Measurements from ENCODE around the gene FGFRL1.

Gene FGFRL1

GRCh38 chr4:993111-994029 lies 18.1 kb upstream of the FGFRL1 start, which contains the start of gene SLC26A1:
SLC26A1 (minus strand) TSS chr4:993404; CDS start chr4:991703, 1,701 bp downstream.
- TF ChIP-seq, protein P1, sequence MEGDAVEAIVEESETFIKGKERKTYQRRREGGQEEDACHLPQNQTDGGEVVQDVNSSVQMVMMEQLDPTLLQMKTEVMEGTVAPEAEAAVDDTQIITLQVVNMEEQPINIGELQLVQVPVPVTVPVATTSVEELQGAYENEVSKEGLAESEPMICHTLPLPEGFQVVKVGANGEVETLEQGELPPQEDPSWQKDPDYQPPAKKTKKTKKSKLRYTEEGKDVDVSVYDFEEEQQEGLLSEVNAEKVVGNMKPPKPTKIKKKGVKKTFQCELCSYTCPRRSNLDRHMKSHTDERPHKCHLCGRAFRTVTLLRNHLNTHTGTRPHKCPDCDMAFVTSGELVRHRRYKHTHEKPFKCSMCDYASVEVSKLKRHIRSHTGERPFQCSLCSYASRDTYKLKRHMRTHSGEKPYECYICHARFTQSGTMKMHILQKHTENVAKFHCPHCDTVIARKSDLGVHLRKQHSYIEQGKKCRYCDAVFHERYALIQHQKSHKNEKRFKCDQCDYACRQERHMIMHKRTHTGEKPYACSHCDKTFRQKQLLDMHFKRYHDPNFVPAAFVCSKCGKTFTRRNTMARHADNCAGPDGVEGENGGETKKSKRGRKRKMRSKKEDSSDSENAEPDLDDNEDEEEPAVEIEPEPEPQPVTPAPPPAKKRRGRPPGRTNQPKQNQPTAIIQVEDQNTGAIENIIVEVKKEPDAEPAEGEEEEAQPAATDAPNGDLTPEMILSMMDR (IDR thresholded peaks at IDR 0.05; ENCODE audit: insufficient read depth, low read length, missing control alignments), result no peak
- ChIA-PET CTCF (interaction anchor here (1.0 to 1.2 kb wide), 2 partner anchors 17 to 117 kb away, joined by 3 read pairs; no protein-coding TSS in a partner anchor), POLR2A (no interaction called here)
- no peak within 1 kb of the TSS for H3K4me3 ChIP-seq (ENCODE audit: low read depth, low read length)
- DNase-seq (ENCODE audit: low read depth, low spot score), result no peak

- POLR2A ChIA-PET, result no interaction called here
Measured at GRCh38 chr4:995311-996026, 16.0 kb upstream of the FGFRL1 start.

DNA sequence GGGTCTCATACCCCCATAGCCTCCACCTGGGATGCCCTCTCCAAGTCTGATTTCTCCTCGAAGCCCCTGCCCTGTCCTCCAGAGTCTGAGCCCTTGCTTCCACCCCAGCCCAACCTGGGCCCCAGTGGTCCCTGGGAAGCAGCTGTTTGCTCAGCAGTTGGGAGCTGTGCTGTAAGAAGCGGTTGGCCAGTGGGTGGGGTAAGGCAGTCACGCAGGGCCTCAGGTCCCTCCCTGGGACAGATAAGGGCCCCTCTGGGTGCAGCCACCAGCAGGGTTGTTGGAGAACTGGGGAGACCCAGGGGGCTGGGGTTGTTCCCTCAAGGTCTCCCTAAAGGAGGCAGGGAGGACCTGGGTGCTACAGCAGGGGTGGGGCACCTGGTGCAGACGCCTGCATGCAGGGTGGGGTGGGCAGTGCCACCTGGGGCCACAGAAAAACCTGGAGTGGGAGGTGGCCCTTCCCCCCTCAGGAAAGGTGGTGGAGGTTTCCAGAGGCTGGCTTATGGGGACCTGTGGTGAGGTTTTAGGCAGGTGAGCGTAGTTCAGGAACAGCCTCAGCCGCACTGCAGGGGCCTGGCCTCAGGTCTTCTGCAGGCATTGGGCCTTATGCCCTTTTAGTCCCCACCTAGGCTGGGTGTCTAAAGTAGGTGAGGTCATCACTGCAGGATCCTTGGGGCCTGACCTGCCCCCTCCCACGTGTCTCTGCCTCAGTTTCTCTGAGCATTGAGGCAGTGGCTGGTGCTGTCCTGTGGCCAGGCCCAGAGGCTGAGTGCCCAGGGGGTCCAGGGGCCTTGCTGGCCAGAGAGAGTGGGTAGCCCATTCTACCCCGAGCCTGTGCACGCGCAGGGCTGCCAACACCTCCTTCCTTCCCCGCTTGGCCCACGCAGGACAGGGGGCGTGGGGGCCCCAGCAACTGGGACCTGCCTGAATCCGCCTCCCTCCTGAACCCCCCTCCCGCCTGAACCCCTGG lies 15.1 kb upstream of the FGFRL1 start:
- TF ChIP-seq, protein P1 (IDR thresholded peaks at IDR 0.05; ENCODE audit: insufficient read depth, low read length, missing control alignments), result no peak
- POLR2A ChIA-PET, result no interaction called here
- H3K4me3 ChIP-seq (ENCODE audit: low read depth, low read length), result no peak overlapping the region
- CTCF ChIA-PET, result no interaction called here
- DNase-seq (ENCODE audit: low read depth, low spot score), result no peak

More at GRCh38 chr4:995311-996026, 16.0 kb upstream of the FGFRL1 start:
- no peak for DNase-seq (ENCODE audit: low read depth, low spot score)
- TF ChIP-seq, protein P1 (IDR thresholded peaks at IDR 0.05; ENCODE audit: insufficient read depth, low read length, missing control alignments), result no peak
- H3K4me3 ChIP-seq (ENCODE audit: low read depth, low read length), result no peak overlapping the region
- CTCF ChIA-PET, result no interaction called here

GRCh38 chr4:996997-997374 lies 14.4 kb upstream of the FGFRL1 start:
- H3K4me3 ChIP-seq (ENCODE audit: low read depth, low read length), result no peak overlapping the region
- POLR2A ChIA-PET, result no interaction called here
- TF ChIP-seq, protein P1 (IDR thresholded peaks at IDR 0.05; ENCODE audit: insufficient read depth, low read length, missing control alignments), result no peak
- no peak for DNase-seq (ENCODE audit: low read depth, low spot score)
- CTCF ChIA-PET, result no interaction called here

DNA sequence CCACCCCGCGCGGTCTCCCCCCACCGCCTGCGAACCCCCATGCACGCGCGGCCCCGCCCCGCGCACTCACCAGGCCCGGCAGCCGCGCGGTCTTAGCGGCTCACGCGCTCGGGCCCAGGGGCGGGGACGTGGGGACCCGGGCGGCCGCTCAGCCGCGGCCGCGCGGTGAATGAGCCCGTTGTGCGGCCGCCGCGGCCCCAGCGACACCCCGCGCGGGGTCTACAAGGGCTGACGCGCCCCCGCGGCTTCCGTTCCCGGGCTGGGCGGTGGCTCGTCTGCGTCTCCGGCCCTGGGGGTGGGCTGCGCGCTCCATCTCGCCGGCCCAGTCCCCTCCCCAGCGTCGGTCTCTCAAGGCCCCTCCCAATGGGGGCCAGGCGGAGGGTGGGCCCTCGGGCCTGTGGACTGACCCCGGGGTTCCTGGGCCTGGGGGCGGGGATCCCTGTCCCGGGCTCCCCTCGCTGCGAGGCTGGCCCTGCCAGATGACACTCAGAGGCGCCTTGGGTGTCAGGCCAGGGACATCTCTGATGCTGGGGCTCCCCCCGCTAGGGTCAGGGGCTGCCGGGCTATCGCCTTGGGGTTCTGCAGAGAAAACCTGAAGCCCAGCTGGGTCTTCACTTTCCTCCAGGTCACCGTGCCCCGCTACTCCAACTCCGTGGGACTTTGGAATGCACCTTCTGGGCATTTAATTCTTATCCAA lies 13.9 kb upstream of the FGFRL1 start:
- H3K4me3 ChIP-seq (ENCODE audit: low read depth, low read length), result peak overlapping the region; percentile 12; the same call in 1 of the 2 replicates
- CTCF ChIA-PET, result interaction anchor here (1.1 to 2.2 kb wide), 2 partner anchors 10 to 255 kb away, joined by 3 to 8 read pairs; partner anchors contain the start of gene IDUA
- no peak for DNase-seq (ENCODE audit: low read depth, low spot score)

More for the DNA sequence above, 13.9 kb upstream of the FGFRL1 start:
- TF ChIP-seq, protein P1 (IDR thresholded peaks at IDR 0.05; ENCODE audit: insufficient read depth, low read length, missing control alignments), result no peak
- POLR2A ChIA-PET, result no interaction called here

Measured in AG04449 (cell line).